IMR-90 (cell line): ENCODE results near the gene GABRR3. TPM values are rescaled to one million over a fixed set of nuclear protein-coding genes. Genes with fewer than 3 reads are reported as not detected.
A peak's percentile ranks its signal among the peaks of the same experiment; 100 is the strongest.

ENCODE experiments used
- ATAC-seq: fragments of 200-7000 bp; cut with Tn5 transposase; 2 replicates; pipeline ENCODE4 v1.9.1; 2020; ENCODE audit warnings: low read depth, mild to moderate bottlenecking, moderate library complexity
- BruUV-seq: library from RNA; stranded (reverse); fragments of 400-500 nt; replicated peaks from 2 replicates; lab custom pipeline; 2021; lab: Mats Ljungman, UMichigan
- CTCF ChIA-PET: fragments of 300-600 bp; formaldehyde crosslinking; extraction: SDS; loops from one replicate; lab custom pipeline; 2021; ENCODE audit warnings: antibody characterized with exemption; lab: Yijun Ruan, JAX
- POLR2A ChIA-PET: fragments of 300-600 bp; sonication (Branson Sonifier 250); formaldehyde crosslinking; loops from one replicate; lab custom pipeline; 2022; ENCODE audit warnings: antibody characterized with exemption; ENCODE audit not compliant: unreplicated experiment; lab: Charles Lee
- DNase-seq: peaks from one replicate; pipeline ENCODE4 v3.0.0; 2013
- H2AFZ ChIP-seq: replicated peaks from 2 replicates; pipeline ENCODE3; 2013; ENCODE audit warnings: low read length, mild to moderate bottlenecking; ENCODE audit not compliant: poor library complexity
- H2AK5ac ChIP-seq: 2 replicates; pipeline ENCODE4 v1.6.1; 2013; ENCODE audit warnings: low read depth, low read length, inconsistent platforms
- H2AK9ac ChIP-seq: replicated peaks from 2 replicates; pipeline ENCODE3; 2013; ENCODE audit warnings: mild to moderate bottlenecking, low read depth, low read length, moderate library complexity; ENCODE audit not compliant: poor library complexity
- H2BK120ac ChIP-seq: 2 replicates; pipeline ENCODE4 v1.6.1; 2013; ENCODE audit warnings: low read depth, low read length, inconsistent platforms
- H2BK15ac ChIP-seq: 3 replicates; pipeline ENCODE4 v1.6.1; 2013; ENCODE audit warnings: low read depth, low read length, inconsistent platforms
- H2BK20ac ChIP-seq: 2 replicates; pipeline ENCODE4 v1.6.1; 2013; ENCODE audit warnings: low read depth, mild to moderate bottlenecking, inconsistent platforms, low read length, moderate library complexity
- H2BK5ac ChIP-seq: 2 replicates; pipeline ENCODE4 v1.6.1; 2013; ENCODE audit warnings: mild to moderate bottlenecking, low read depth, low read length, inconsistent platforms; ENCODE audit not compliant: poor library complexity, severe bottlenecking
- H3K14ac ChIP-seq: replicated peaks from 2 replicates; pipeline ENCODE4 v1.6.1; 2013; ENCODE audit warnings: low read depth, low read length, inconsistent platforms
- H3K18ac ChIP-seq: 2 replicates; pipeline ENCODE4 v1.6.1; 2013; ENCODE audit warnings: low read depth, low read length, control low read depth
- H3K23ac ChIP-seq: 2 replicates; pipeline ENCODE4 v1.6.1; 2013; ENCODE audit warnings: low read depth, low read length, inconsistent platforms
- H3K27ac ChIP-seq: 2 replicates; pipeline ENCODE4 v1.5.1; 2013; ENCODE audit warnings: mild to moderate bottlenecking, control low read depth, low read length; ENCODE audit not compliant: insufficient read depth
- H3K27me3 ChIP-seq: 2 replicates; pipeline ENCODE4 v1.6.1; 2013; ENCODE audit warnings: low read length; ENCODE audit not compliant: control insufficient read depth, insufficient read depth
- H3K36me3 ChIP-seq: 2 replicates; pipeline ENCODE4 v1.6.1; 2013; ENCODE audit warnings: low read length, mixed read lengths; ENCODE audit not compliant: control insufficient read depth, insufficient read depth
- H3K4ac ChIP-seq: 2 replicates; pipeline ENCODE4 v1.6.1; 2013; ENCODE audit warnings: low read depth, low read length, inconsistent platforms
- H3K4me1 ChIP-seq: 2 replicates; pipeline ENCODE4 v1.6.1; 2013; ENCODE audit warnings: low read length, mixed read lengths; ENCODE audit not compliant: control insufficient read depth, insufficient read depth
- H3K4me2 ChIP-seq: 2 replicates; pipeline ENCODE4 v1.6.1; 2013; ENCODE audit warnings: low read depth, mild to moderate bottlenecking, control low read depth, low read length, moderate library complexity
- H3K4me3 ChIP-seq: 2 replicates; pipeline ENCODE4 v1.5.1; 2013; ENCODE audit warnings: low read depth, mild to moderate bottlenecking, control low read depth, low read length, moderate library complexity; ENCODE audit not compliant: insufficient read depth
- H3K56ac ChIP-seq: 2 replicates; pipeline ENCODE4 v1.6.1; 2013; ENCODE audit warnings: low read length, inconsistent platforms; ENCODE audit not compliant: insufficient read depth; ENCODE audit errors: extremely low read depth
- H3K79me1 ChIP-seq, 2 experiments: 2 replicates each; pipeline ENCODE4 v1.6.1; 2013; ENCODE audit warnings: low read length in 2 of 2, inconsistent platforms in 1 of 2, low read depth in 1 of 2
- H3K9ac ChIP-seq: 2 replicates; pipeline ENCODE4 v1.6.1; 2013; ENCODE audit warnings: low read depth, low read length, control low read depth
- H3K9me1 ChIP-seq: 2 replicates; pipeline ENCODE4 v1.6.1; 2013; ENCODE audit warnings: low read length, inconsistent platforms; ENCODE audit not compliant: insufficient read depth
- H3K9me3 ChIP-seq: 2 replicates; pipeline ENCODE4 v1.6.1; 2013; ENCODE audit warnings: low read length; ENCODE audit not compliant: control insufficient read depth, insufficient read depth
- H4K20me1 ChIP-seq: 2 replicates; pipeline ENCODE4 v1.6.1; 2013; ENCODE audit warnings: low read length, inconsistent platforms; ENCODE audit not compliant: insufficient read depth
- H4K5ac ChIP-seq: 2 replicates; pipeline ENCODE4 v1.6.1; 2013; ENCODE audit warnings: mild to moderate bottlenecking, low read depth, low read length, control low read depth
- H4K8ac ChIP-seq, 2 experiments: 2 replicates each; pipeline ENCODE4 v1.6.1; 2013; ENCODE audit warnings: low read depth in 2 of 2, low read length in 2 of 2, control low read depth in 1 of 2, inconsistent platforms in 1 of 2
- H4K91ac ChIP-seq: 2 replicates; pipeline ENCODE4 v1.6.1; 2013; ENCODE audit warnings: low read depth, low read length, inconsistent platforms; ENCODE audit not compliant: insufficient read depth
- ELK1 ChIP-seq: fragments of 150-350 bp; IDR thresholded peaks from 2 replicates; pipeline ENCODE4 v1.6.1; 2016; ENCODE audit warnings: low read depth, mild to moderate bottlenecking, low read length, moderate library complexity, borderline replicate concordance
- MAFK ChIP-seq: IDR thresholded peaks from 2 replicates; pipeline ENCODE4 v1.6.1; 2012; ENCODE audit warnings: low read depth, low read length, improper control_type of control experiment
- RCOR1 ChIP-seq: IDR thresholded peaks from 2 replicates; pipeline ENCODE4 v1.6.1; 2012; ENCODE audit warnings: mild to moderate bottlenecking, low read length, improper control_type of control experiment; ENCODE audit not compliant: insufficient replicate concordance
- RFX5 ChIP-seq: IDR thresholded peaks from 2 replicates; pipeline ENCODE4 v1.8.0; 2012; ENCODE audit warnings: low read depth, mild to moderate bottlenecking, low read length, moderate library complexity
- WGBS, 2 experiments: methylation state at CpG; one replicate each; pipeline versions ENCODE4 v1.1.5 to v1.1.7; 2013; ENCODE audit warnings: missing lambda C conversion rate in 2 of 2; ENCODE audit not compliant: insufficient read length in 1 of 2; ENCODE audit errors: extremely low coverage in 2 of 2; 5-methylcytosine and 5-hydroxymethylcytosine counted together
- dilution Hi-C: fragments of 300-500 bp; cut with HindIII; formaldehyde crosslinking; loops from one replicate; pipeline ENCODE4 v1.14.3; 2018; ENCODE audit warnings: low sequenced_read_pairs; ENCODE audit not compliant: unreplicated experiment
- in situ Hi-C: fragments of 300-500 bp; cut with MboI; formaldehyde crosslinking; loops from 3 replicates; pipeline ENCODE4 v1.14.3; 2019; ENCODE audit warnings: low sequenced_read_pairs, inconsistent platforms, mixed read lengths
- intact Hi-C: fragments of 100-400 bp; cut with micrococcal nuclease; formaldehyde crosslinking; loops from 2 replicates; pipeline ENCODE4 v1.10.0; 2022
- polyA plus RNA-seq, 3 experiments: library from polyadenylated mRNA; depleted of rRNA; stranded (reverse); fragments of >200 nt; gene quantifications; 2 replicates each; pipeline ENCODE4 v1.2.3, GENCODE V29; 2012; ENCODE audit warnings: low replicate concordance in 1 of 3
- total RNA-seq: library from RNA; depleted of rRNA; stranded (reverse); fragments of >200 nt; gene quantifications from 2 replicates; pipeline ENCODE4 v1.2.3, GENCODE V29; 2012
- TF ChIP-seq, protein P1 (sequence below): conservative IDR thresholded peaks from 2 replicates; pipeline ENCODE4 v1.5.1; 2012; ENCODE audit warnings: mild to moderate bottlenecking, low read depth, low read length, improper control_type of control experiment

GABRR3 gene
- total and polyA plus RNA-seq, 2 of the 4 experiments (the other 2 are of a cell fraction), result not detected

GRCh38 chr3:97988784-97989568 lies 46.1 kb downstream of the GABRR3 start:
- ATAC-seq, result no peak
- TF ChIP-seq, protein P1, sequence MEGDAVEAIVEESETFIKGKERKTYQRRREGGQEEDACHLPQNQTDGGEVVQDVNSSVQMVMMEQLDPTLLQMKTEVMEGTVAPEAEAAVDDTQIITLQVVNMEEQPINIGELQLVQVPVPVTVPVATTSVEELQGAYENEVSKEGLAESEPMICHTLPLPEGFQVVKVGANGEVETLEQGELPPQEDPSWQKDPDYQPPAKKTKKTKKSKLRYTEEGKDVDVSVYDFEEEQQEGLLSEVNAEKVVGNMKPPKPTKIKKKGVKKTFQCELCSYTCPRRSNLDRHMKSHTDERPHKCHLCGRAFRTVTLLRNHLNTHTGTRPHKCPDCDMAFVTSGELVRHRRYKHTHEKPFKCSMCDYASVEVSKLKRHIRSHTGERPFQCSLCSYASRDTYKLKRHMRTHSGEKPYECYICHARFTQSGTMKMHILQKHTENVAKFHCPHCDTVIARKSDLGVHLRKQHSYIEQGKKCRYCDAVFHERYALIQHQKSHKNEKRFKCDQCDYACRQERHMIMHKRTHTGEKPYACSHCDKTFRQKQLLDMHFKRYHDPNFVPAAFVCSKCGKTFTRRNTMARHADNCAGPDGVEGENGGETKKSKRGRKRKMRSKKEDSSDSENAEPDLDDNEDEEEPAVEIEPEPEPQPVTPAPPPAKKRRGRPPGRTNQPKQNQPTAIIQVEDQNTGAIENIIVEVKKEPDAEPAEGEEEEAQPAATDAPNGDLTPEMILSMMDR, result no peak
- no peak for TF ChIP-seq ELK1
- TF ChIP-seq RCOR1, result no peak
- no peak for TF ChIP-seq MAFK
- TF ChIP-seq RFX5, result no peak
- 93% methylated on average over 2 of the region's 3 CpGs; no CpG with 5 or more reads in 1 of the 2 experiments for WGBS, 2 experiments
- H4K20me1 ChIP-seq, result no peaks in the 10 kb centered on the region
- no peak overlapping the region for H3K23ac ChIP-seq
- H2AK5ac ChIP-seq, result no peak overlapping the region
- no peak overlapping the region for H3K18ac ChIP-seq
- intact Hi-C loops, result no loop called here
- no peak overlapping the region for H3K14ac ChIP-seq
- H4K91ac ChIP-seq, result no peak overlapping the region
- H2BK20ac ChIP-seq, result no peak overlapping the region
- DNase-seq, result no peak
- dilution Hi-C loops, result no loop called here
- H2BK120ac ChIP-seq, result no peak overlapping the region
- no TSS peak for BruUV-seq
- no peaks in the 10 kb centered on the region; the same call in 1 of the 2 replicates for H3K4me1 ChIP-seq
- H2AK9ac ChIP-seq, result no peak overlapping the region
- H2BK15ac ChIP-seq, result no peak overlapping the region
- H2AFZ ChIP-seq, result no peak overlapping the region
- H3K56ac ChIP-seq, result no peak overlapping the region
- no peaks in the 10 kb centered on the region for H3K79me1 ChIP-seq
- peak overlapping the region; percentile 54 for H2BK5ac ChIP-seq
- no peak overlapping the region for H4K5ac ChIP-seq
- H3K9me3 ChIP-seq, result no peaks in the 10 kb centered on the region
- POLR2A ChIA-PET, result no interaction called here
- in situ Hi-C loops, result no loop called here
- H4K8ac ChIP-seq, result no peak overlapping the region
- no peak overlapping the region for H3K4me3 ChIP-seq
- peaks cover 3% of the 10 kb centered on the region; the same call in 1 of the 2 replicates for H3K27me3 ChIP-seq
- H3K9ac ChIP-seq, result no peak overlapping the region
- CTCF ChIA-PET, result no interaction called here
- no peaks in the 10 kb centered on the region for H3K9me1 ChIP-seq
- H3K27ac ChIP-seq, result no peak overlapping the region
- H3K36me3 ChIP-seq, result no peaks in the 10 kb centered on the region
- no peak overlapping the region for H3K4ac ChIP-seq
- no peak overlapping the region for H3K4me2 ChIP-seq
